H9 (cell line): Measurements from ENCODE around the gene MEGF9. TPM values are rescaled to one million over a fixed set of nuclear protein-coding genes. Genes with fewer than 3 reads are reported as not detected.

Source experiments
- DNase-seq: peaks from one replicate; pipeline ENCODE4 v3.0.0-alpha.2; 2017
- H2AFZ ChIP-seq: one replicate; pipeline ENCODE4 v1.6.1; 2013; ENCODE audit warnings: mild to moderate bottlenecking, low read length, control low read depth, moderate library complexity
- H2AK5ac ChIP-seq: 2 replicates; pipeline ENCODE4 v1.6.1; 2013; ENCODE audit warnings: low read length, control low read depth, mixed read lengths; ENCODE audit not compliant: insufficient read length
- H2BK120ac ChIP-seq: one replicate; pipeline ENCODE4 v1.6.1; 2013; ENCODE audit warnings: low read depth, mild to moderate bottlenecking, low read length, control low read depth, inconsistent platforms; ENCODE audit not compliant: poor library complexity, severe bottlenecking
- H2BK12ac ChIP-seq: 2 replicates; pipeline ENCODE4 v1.6.1; 2013; ENCODE audit warnings: low read length, control low read depth, mixed read lengths, low read depth; ENCODE audit not compliant: insufficient read length
- H2BK15ac ChIP-seq: 2 replicates; pipeline ENCODE4 v1.6.1; 2013; ENCODE audit warnings: low read depth, low read length, control low read depth
- H2BK20ac ChIP-seq: one replicate; pipeline ENCODE4 v1.6.1; 2013; ENCODE audit warnings: low read depth, mild to moderate bottlenecking, low read length, control low read depth, inconsistent platforms; ENCODE audit not compliant: poor library complexity, severe bottlenecking
- H2BK5ac ChIP-seq: 2 replicates; pipeline ENCODE4 v1.6.1; 2013; ENCODE audit warnings: low read length, control low read depth, mixed read lengths; ENCODE audit not compliant: insufficient read length
- H3K14ac ChIP-seq: 2 replicates; pipeline ENCODE4 v1.6.1; 2013; ENCODE audit warnings: low read length, control low read depth; ENCODE audit not compliant: insufficient read depth
- H3K18ac ChIP-seq: 2 replicates; pipeline ENCODE4 v1.6.1; 2013; ENCODE audit warnings: low read depth, mild to moderate bottlenecking, mixed read lengths, low read length, control low read depth; ENCODE audit not compliant: insufficient read length
- H3K23ac ChIP-seq: 2 replicates; pipeline ENCODE4 v1.6.1; 2013; ENCODE audit warnings: low read length, control low read depth, mixed read lengths, low read depth; ENCODE audit not compliant: insufficient read length
- H3K23me2 ChIP-seq: 2 replicates; pipeline ENCODE4 v1.6.1; 2013; ENCODE audit warnings: low read depth, mild to moderate bottlenecking, mixed read lengths, low read length, control low read depth; ENCODE audit not compliant: insufficient read length, poor library complexity, severe bottlenecking
- H3K27ac ChIP-seq: 2 replicates; pipeline ENCODE4 v1.5.1; 2013; ENCODE audit warnings: low read length, control low read depth, mixed read lengths, low read depth; ENCODE audit not compliant: insufficient read length
- H3K27me3 ChIP-seq: 2 replicates; pipeline ENCODE4 v1.6.1; 2013; ENCODE audit warnings: low read length, control low read depth, inconsistent platforms; ENCODE audit not compliant: insufficient read depth
- H3K4ac ChIP-seq: 2 replicates; pipeline ENCODE4 v1.6.1; 2013; ENCODE audit warnings: low read depth, mild to moderate bottlenecking, control low read depth, inconsistent platforms, low read length, moderate library complexity
- H3K4me1 ChIP-seq: 2 replicates; pipeline ENCODE4 v1.6.1; 2013; ENCODE audit warnings: low read length, control low read depth, inconsistent platforms; ENCODE audit not compliant: insufficient read depth
- H3K4me2 ChIP-seq: 2 replicates; pipeline ENCODE4 v1.6.1; 2013; ENCODE audit warnings: low read length, control low read depth, mixed read lengths; ENCODE audit not compliant: insufficient read length, insufficient read depth
- H3K56ac ChIP-seq: 2 replicates; pipeline ENCODE4 v1.6.1; 2013; ENCODE audit warnings: low read depth, mild to moderate bottlenecking, mixed read lengths, low read length, control low read depth; ENCODE audit not compliant: insufficient read length
- H3K79me1 ChIP-seq: 2 replicates; pipeline ENCODE4 v1.6.1; 2013; ENCODE audit warnings: low read depth, mild to moderate bottlenecking, moderate library complexity, low read length, control low read depth, inconsistent platforms; ENCODE audit not compliant: insufficient read depth, poor library complexity, severe bottlenecking
- H3K79me2 ChIP-seq: 2 replicates; pipeline ENCODE4 v1.6.1; 2013; ENCODE audit warnings: low read length, control low read depth, inconsistent platforms; ENCODE audit not compliant: insufficient read depth
- H3K9ac ChIP-seq: 2 replicates; pipeline ENCODE4 v1.6.1; 2013; ENCODE audit warnings: low read length, control low read depth, mixed read lengths; ENCODE audit not compliant: insufficient read length; ENCODE audit errors: extremely low read depth
- H3K9me3 ChIP-seq: one replicate; pipeline ENCODE4 v1.6.1; 2013; ENCODE audit warnings: low read depth, low read length, inconsistent platforms; ENCODE audit not compliant: control insufficient read depth
- H3T11ph ChIP-seq: one replicate; pipeline ENCODE4 v1.6.1; 2013; ENCODE audit warnings: mild to moderate bottlenecking, low read length, control low read depth, inconsistent platforms
- H4K20me1 ChIP-seq: one replicate; pipeline ENCODE4 v1.6.1; 2013; ENCODE audit not compliant: control insufficient read depth, insufficient read length, insufficient read depth
- H4K5ac ChIP-seq: 2 replicates; pipeline ENCODE4 v1.6.1; 2013; ENCODE audit warnings: low read depth, mild to moderate bottlenecking, mixed read lengths, low read length, control low read depth; ENCODE audit not compliant: insufficient read length
- H4K8ac ChIP-seq: replicated peaks from 2 replicates; pipeline ENCODE4 v1.6.1; 2013; ENCODE audit warnings: low read length, control low read depth, mixed read lengths, low read depth; ENCODE audit not compliant: insufficient read length
- H4K91ac ChIP-seq: 2 replicates; pipeline ENCODE4 v1.6.1; 2013; ENCODE audit warnings: low read depth, mild to moderate bottlenecking, moderate library complexity, mixed read lengths, low read length, control low read depth; ENCODE audit not compliant: insufficient read length
- H3K27ac Mint-ChIP-seq, 3 experiments: 2 replicates in 2 of 3; 3 replicates in 1 of 3; pipeline ENCODE4 v1.8.0; 2020 to 2021; ENCODE audit warnings: mixed read lengths in 3 of 3, mild to moderate bottlenecking in 1 of 3, moderate library complexity in 1 of 3
- H3K27me3 Mint-ChIP-seq: 2 replicates; pipeline ENCODE4 v1.8.0; 2021; ENCODE audit warnings: low read depth, mild to moderate bottlenecking, moderate library complexity, mixed read lengths
- H3K36me3 Mint-ChIP-seq, 3 experiments: 2 replicates in 2 of 3; 3 replicates in 1 of 3; pipeline ENCODE4 v1.8.0; 2020 to 2021; ENCODE audit warnings: low read depth in 3 of 3, mixed read lengths in 3 of 3; ENCODE audit not compliant: insufficient read depth in 1 of 3
- H3K4me1 Mint-ChIP-seq, 2 experiments: 2 replicates each; pipeline ENCODE4 v1.8.0; 2020; ENCODE audit warnings: mixed read lengths in 2 of 2
- H3K4me3 Mint-ChIP-seq, 2 experiments: 2 replicates in 1 of 2; 3 replicates in 1 of 2; pipeline ENCODE4 v1.8.0; 2020 to 2021; ENCODE audit warnings: mild to moderate bottlenecking in 2 of 2, mixed read lengths in 2 of 2, moderate library complexity in 1 of 2
- H3K9me3 Mint-ChIP-seq, 2 experiments: 2 replicates in 1 of 2; 3 replicates in 1 of 2; pipeline ENCODE4 v1.8.0; 2020; ENCODE audit warnings: mild to moderate bottlenecking in 2 of 2, mixed read lengths in 2 of 2, moderate library complexity in 1 of 2
- whole genome bisulfite sequencing: extraction: QIAGEN DNeasy Blood & Tissue Kit; methylation state at CpG from one replicate; pipeline ENCODE4 v1.1.7; 2013; ENCODE audit warnings: missing lambda C conversion rate, low lambda C conversion rate, mixed read lengths; ENCODE audit not compliant: insufficient read length; ENCODE audit errors: extremely low coverage; 5-methylcytosine and 5-hydroxymethylcytosine counted together
- total RNA-seq: library from RNA; stranded (reverse); gene quantifications from 2 replicates; pipeline ENCODE4 v1.2.1, GENCODE V29; 2021
- TF ChIP-seq, protein P1 (sequence below): fragments of 200-600 bp; sonication (generic); conservative IDR thresholded peaks from 3 replicates; pipeline ENCODE4 v1.8.0; 2021; ENCODE audit warnings: antibody characterized with exemption, mild to moderate bottlenecking

MEGF9 gene
- total RNA-seq, 1 experiment from 2014 or later = 0.94 TPM

DNA sequence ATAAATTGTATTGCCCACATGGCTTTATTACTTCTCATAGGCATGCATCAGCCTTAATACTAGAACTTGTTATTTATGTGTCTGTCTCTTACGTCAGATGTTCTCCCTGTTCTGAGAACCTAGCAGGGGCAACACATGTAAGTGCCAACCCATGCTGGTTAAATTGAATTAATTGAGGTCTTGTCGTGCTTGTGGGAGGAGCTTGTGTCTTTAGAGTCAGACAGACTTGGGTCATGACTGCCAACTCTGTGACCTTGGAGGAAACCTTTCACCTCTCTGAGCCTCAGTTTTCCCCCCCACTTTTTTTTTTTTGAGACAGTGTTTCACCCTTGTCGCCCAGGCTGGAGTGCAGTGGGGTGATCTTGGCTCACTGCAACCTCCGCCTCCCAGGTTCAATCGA, 2.2 kb upstream of the MEGF9 start:
- H3K14ac ChIP-seq = no peak overlapping the region
- no peak overlapping the region for H2AK5ac ChIP-seq
- H3K4me1 ChIP-seq = no peaks in the 10 kb centered on the region
- no peak overlapping the region for H3T11ph ChIP-seq
- no peaks in the 10 kb centered on the region for H3K9me3 ChIP-seq
- H3K27ac Mint-ChIP-seq = no peak overlapping the region
- H3K4me3 Mint-ChIP-seq = peak overlapping the region in 1 of 2 experiments; percentile 21; a peak in 1 of 5 replicates
- no peak overlapping the region for H3K9ac ChIP-seq
- H2BK15ac ChIP-seq = no peak overlapping the region
- no peaks in the 10 kb centered on the region for H4K20me1 ChIP-seq
- no peak overlapping the region for H2BK20ac ChIP-seq
- H2BK12ac ChIP-seq = no peak overlapping the region
- no peak overlapping the region for H3K4ac ChIP-seq
- H4K5ac ChIP-seq = no peak overlapping the region
- TF ChIP-seq, protein P1, sequence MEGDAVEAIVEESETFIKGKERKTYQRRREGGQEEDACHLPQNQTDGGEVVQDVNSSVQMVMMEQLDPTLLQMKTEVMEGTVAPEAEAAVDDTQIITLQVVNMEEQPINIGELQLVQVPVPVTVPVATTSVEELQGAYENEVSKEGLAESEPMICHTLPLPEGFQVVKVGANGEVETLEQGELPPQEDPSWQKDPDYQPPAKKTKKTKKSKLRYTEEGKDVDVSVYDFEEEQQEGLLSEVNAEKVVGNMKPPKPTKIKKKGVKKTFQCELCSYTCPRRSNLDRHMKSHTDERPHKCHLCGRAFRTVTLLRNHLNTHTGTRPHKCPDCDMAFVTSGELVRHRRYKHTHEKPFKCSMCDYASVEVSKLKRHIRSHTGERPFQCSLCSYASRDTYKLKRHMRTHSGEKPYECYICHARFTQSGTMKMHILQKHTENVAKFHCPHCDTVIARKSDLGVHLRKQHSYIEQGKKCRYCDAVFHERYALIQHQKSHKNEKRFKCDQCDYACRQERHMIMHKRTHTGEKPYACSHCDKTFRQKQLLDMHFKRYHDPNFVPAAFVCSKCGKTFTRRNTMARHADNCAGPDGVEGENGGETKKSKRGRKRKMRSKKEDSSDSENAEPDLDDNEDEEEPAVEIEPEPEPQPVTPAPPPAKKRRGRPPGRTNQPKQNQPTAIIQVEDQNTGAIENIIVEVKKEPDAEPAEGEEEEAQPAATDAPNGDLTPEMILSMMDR = no peak
- H3K79me1 ChIP-seq = no peaks in the 10 kb centered on the region
- H3K27me3 Mint-ChIP-seq = peaks cover 30% of the 10 kb centered on the region
- peaks cover 10% of the 10 kb centered on the region for H3K23me2 ChIP-seq
- no CpG with 5 or more reads among the region's 5 CpGs for WGBS
- H2AFZ ChIP-seq = no peak overlapping the region
- H3K23ac ChIP-seq = no peak overlapping the region
- no peak overlapping the region for H3K18ac ChIP-seq
- no peak overlapping the region for H2BK120ac ChIP-seq
- no peak overlapping the region for H3K27ac ChIP-seq
- H2BK5ac ChIP-seq = no peak overlapping the region
- no peak overlapping the region for H4K91ac ChIP-seq
- H3K4me1 Mint-ChIP-seq = peaks cover 14 to 26% of the 10 kb centered on the region in 2 experiments
- H3K4me2 ChIP-seq = no peak overlapping the region
- no peaks in the 10 kb centered on the region for H3K9me3 Mint-ChIP-seq
- H3K79me2 ChIP-seq = no peaks in the 10 kb centered on the region
- peaks cover 13% of the 10 kb centered on the region; the same call in 1 of the 2 replicates for H3K27me3 ChIP-seq
- H4K8ac ChIP-seq = no peak overlapping the region
- H3K56ac ChIP-seq = no peak overlapping the region
- no peak for DNase-seq
- H3K36me3 Mint-ChIP-seq = no peaks in the 10 kb centered on the region
